Fibroblast of pulmonary artery (primary cell): ENCODE data around the gene ANK2.

Source experiments
- DNase-seq: peaks from one replicate; pipeline ENCODE4 v3.0.0-alpha.2; 2010; ENCODE audit warnings: low read depth
- H3K4me3 ChIP-seq: replicated peaks from 2 replicates; pipeline ENCODE4 v1.5.1; 2011; ENCODE audit warnings: low read depth, mild to moderate bottlenecking, control low read depth, low read length, moderate library complexity
- CTCF ChIP-seq: IDR thresholded peaks from 2 replicates; pipeline ENCODE4 v1.5.1; 2011; ENCODE audit warnings: mild to moderate bottlenecking, control low read depth, low read length, inconsistent platforms; ENCODE audit errors: missing control alignments

Gene ANK2

GRCh38 chr4:113260688-113261087 is 211.2 kb downstream of the ANK2 start:
- DNase-seq = peak; percentile 7
- no peak overlapping the region for H3K4me3 ChIP-seq
- TF ChIP-seq CTCF = no peak

GRCh38 chr4:113263274-113263673 is 213.8 kb downstream of the ANK2 start:
- TF ChIP-seq CTCF = no peak
- H3K4me3 ChIP-seq = no peak overlapping the region
- DNase-seq = no peak

GRCh38 chr4:113270520-113271319 is 221.3 kb downstream of the ANK2 start:
- no peak for DNase-seq
- no peak overlapping the region for H3K4me3 ChIP-seq
- no peak for TF ChIP-seq CTCF

- no peak for DNase-seq
- TF ChIP-seq CTCF = no peak
- H3K4me3 ChIP-seq = no peak overlapping the region
These were observed 223.1 kb downstream of the ANK2 start for GRCh38 chr4:113272523-113272922.

GRCh38 chr4:113273721-113274220 is 224.3 kb downstream of the ANK2 start:
- DNase-seq = no peak
- no peak for TF ChIP-seq CTCF
- no peak overlapping the region for H3K4me3 ChIP-seq

- no peak for DNase-seq
- no peak overlapping the region for H3K4me3 ChIP-seq
- no peak for TF ChIP-seq CTCF
These were observed 227.2 kb downstream of the ANK2 start for GRCh38 chr4:113276464-113277170.
